Sciatic nerve (tissue), 2 donors: ENCODE data around the gene PIPOX. TPM values are rescaled to one million over a fixed set of nuclear protein-coding genes. Genes with fewer than 3 reads are reported as not detected.

ENCODE experiments used
- ATAC-seq: fragments of 200-7000 bp; cut with Tn5 transposase; one replicate; pipeline ENCODE4 v1.9.1; 2020; ENCODE audit warnings: mild to moderate bottlenecking, moderate library complexity
- DNase-seq: peaks from one replicate; pipeline ENCODE4 v3.0.0-alpha.2; 2020; ENCODE audit warnings: low spot score
- intact Hi-C: fragments of 100-400 bp; cut with DNase I; formaldehyde crosslinking; loops from one replicate; pipeline ENCODE4 v1.14.2; 2022
- total RNA-seq: library from RNA; stranded (reverse); fragmentation: NEBNext Ultra II Directional; extraction: Animal tissue kit (Norgen Biotek cat#: 25700); gene quantifications from one replicate; pipeline ENCODE4 v1.2.1, GENCODE V29; 2021
- donor health status: DM: no; HTN: no; CAD: no.
- donor health status: DM: no; HTN: no; CAD: no.

PIPOX gene
- total RNA-seq, 1 donor from 2014 or later, result 1.5 TPM

DNA sequence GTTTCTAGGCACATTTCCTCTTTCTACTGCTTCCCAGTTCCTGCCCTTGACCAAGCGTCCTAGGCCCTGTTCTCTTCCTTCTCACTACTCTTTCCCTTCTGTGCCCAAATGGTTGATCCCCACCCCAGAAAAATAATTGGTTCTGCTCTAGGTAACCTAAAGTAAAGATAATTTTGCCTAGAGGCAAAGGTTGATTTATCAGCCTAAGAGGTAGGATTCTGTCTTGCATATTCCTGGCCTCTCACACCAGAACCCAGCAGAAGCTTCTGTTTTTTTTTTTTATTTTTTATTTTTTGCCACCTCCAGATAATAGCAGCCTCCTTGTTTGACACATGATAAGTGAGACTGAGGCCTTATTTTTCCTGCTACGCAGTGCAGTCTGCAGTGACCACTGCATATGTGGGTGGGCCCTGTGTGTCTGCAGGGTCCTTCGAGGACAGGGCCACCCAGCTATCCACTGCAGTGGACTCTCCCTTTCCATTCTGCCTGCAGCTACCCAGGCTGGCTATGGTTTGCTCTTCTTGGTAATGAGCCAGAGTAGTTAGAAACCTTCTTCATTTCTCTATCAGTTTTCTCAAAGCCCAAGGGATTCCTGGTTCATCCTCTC is 701 bp downstream of the PIPOX start:
- intact Hi-C loops, result no loop called here
- ATAC-seq, result no peak
- no peak for DNase-seq

DNA sequence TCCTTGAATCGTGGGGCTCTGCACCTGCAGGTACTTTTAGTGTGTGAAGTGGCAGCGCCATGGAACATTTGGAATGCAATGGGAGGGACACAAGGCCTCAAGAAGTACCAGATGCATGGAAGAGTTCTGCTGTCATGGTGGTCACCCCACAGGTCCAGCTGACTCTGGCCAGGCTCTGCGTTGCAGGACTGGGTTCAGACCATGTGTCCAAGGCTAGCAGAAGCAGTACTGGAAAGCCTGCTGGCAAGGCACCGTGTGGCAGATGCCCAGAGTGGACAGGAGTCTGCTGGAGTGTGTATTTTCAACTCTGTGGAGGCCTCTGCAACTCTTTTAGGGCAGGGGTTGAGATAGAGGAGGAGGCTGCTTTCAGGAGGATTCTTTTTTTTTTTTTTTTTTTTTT is 2.1 kb downstream of the PIPOX start:
- intact Hi-C loops, result no loop called here
- DNase-seq, result no peak
- no peak for ATAC-seq

DNA sequence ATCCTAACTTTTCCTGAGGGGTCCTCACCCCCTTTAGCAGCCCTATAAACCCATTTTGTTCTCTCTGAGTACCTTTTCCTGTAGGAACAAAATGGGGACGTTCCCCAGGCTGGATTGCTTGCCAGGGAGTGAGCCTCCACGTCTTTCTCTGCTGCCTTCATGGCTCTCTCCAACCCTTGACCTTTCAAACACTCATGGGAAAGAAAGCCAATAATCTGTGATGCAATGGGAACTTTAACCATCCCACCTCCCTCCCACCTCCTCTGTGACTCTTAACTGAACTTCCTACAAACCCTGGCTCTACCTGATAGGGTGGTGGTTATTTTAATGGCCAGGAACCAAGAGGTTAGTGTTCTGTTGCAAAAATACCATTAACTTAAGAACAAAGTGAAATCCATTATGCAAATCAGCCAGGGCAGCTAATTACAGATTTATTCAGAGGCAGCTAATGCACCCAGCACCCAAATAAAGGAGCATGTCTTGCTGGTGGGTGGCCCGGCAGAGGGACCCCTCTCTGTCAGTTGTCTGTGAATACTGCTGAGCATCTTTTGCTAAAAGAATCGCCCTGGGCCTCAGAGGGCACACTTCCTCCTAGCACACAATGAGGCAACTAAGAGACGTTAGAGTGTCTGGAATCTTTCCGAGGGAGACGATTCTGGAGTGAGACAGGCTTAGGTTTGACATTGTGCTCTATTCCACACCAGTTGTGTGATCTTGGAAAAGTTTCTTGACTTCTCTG is 3.0 kb downstream of the PIPOX start:
- ATAC-seq, result no peak
- no peak for DNase-seq
- intact Hi-C loops, result no loop called here

DNA sequence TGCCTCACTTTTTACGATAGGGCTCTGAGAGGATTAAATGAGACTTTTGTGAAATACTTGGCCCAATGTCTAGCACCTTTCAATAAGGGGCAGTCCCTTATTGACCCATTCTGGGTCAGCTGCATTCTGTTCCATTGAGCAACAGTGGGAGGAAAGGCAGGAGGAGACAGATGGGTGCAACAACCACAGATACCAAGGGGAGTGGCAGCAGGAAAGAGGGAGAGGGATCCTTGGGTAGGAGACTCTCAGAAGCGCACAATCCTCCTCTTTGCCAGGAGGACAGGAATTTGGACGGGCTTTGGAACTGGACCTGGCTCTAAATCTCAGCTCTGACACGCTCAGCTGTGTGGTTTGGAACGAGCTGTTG is 3.5 kb downstream of the PIPOX start:
- DNase-seq (no peak), ATAC-seq (no peak)
- intact Hi-C loops, result no loop called here

DNA sequence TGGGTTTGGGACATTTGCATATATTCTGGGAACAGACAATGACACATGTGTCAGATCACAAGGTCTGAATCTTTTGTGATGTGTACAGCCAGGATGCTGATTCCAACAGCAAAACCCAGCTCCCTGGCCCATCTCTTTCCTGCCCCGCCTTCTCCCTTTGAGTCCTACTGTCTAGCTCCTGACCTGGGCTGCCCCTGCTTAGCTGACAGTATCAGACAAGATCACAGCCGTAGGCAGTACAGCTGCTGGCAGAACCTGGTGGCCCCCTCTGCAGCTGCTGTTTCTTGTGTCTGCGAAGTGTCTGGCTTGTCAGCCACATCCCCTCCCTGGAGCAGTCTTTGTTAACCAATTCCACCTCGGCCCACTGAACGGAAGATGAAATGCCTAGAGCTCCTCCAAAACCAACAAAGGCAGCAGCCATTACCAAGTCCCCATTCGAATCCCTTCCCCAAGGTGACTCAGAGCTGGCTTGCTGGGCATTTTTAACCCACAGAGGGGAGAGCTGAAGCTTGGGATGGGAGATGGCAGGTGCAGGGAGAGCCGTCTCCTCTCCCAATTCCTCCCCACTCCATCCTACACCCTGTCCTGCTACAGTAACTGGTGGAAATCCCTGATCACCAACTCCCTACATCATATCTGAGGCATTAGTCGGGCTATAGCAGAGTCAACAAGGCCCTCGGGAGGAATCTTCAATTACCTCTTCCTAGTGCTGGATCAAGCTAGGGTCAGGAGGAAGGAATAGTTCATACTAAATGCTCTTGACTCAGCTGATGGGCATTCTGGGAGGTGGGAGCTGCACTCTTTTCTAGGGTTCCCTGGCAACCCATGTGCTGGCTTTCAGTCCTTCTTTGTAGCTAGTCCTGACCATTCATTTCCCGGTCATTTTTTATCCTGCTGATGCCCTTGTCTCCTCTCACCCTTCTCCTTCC is 5.8 kb downstream of the PIPOX start:
- intact Hi-C loops, result no loop called here
- ATAC-seq, result no peak
- DNase-seq, result no peak

DNA sequence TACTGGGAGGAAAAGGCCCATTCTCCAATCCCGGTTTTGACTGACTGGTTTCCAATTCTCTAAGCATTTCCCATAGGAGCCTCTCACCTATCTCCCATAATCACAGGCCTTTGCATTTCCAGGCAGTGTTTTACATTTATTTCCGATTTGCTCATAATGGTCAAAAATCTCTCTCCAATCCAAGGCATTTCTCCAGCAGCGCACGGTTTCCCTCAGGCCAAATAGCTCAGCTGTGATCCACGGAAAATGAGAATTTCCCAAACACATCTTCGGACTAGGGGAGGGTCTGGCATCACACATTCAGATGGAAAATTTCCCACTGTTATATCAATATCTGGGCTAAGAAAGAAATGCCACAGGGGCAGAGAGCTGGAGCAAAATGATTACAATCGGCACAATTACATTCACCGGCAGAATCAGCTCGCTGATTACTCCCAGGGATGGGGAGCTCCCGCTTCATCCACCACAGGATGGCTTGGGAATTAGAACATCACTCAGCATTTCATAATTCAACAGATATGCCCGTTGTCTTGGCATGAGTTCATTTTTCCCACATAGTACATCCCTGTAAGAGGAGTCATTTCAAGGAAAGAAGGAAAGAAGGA is 6.7 kb downstream of the PIPOX start:
- intact Hi-C loops, result no loop called here
- DNase-seq (no peak), ATAC-seq (no peak)

DNA sequence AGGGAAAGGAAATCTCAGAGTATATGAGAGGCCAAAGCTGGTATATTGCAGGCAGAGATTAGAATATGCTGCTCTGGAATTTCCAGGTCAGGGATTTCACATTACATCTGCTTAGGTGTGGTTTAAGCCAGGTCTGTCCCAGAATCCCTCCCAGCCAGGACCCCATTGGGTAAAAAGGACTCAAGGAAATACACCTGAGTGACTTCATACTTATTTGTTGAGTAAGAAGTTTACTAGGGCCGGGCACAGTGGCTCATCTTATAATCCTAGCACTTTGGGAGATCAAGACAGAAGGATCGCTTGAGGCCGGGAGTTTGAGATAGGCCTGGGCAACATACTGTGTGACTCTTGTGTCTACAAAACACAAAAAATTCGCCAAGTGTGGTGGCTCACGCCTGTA is 7.2 kb downstream of the PIPOX start:
- intact Hi-C loops, result no loop called here
- DNase-seq, result no peak
- ATAC-seq, result no peak

DNA sequence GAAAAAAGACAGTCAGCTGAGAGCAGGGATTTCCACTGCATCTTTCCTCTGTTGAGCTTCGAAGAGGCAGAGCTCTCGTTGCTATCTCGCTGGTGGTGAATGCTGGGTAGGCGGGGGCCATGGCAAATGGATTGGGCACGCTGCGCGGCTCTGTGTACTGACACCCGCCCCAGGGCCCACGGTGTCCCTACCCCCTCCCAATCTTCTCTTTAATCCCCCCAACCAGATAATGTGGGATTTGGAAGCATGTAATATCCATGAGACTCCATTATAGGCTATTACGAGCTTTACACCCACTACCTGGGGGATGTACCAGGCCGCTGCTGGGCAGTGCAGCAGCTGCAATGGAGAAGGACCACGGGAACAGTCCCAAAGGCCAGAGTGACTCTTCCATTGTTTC is 8.3 kb downstream of the PIPOX start:
- ATAC-seq (no peak), DNase-seq (no peak)
- intact Hi-C loops, result no loop called here

DNA sequence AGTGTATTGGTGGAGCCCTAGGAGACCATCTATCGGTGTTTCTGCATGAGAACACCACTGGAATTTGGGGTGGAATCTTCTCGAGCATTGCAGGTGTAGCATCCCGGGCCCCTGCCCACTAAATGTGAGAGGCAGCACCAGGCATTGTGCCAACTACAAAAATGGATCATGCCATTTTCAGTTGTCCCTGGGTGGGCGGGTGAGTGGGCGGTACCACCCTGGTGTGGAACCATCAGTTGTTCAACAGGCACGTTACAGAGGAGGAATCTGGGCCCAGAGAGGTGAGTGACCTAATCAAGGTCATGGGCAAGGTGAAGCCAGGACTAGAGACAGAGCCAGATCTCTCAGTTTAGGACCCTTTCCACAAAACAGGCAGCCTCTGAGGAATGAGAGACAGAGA is 8.8 kb downstream of the PIPOX start:
- no peak for ATAC-seq
- intact Hi-C loops, result no loop called here
- no peak for DNase-seq

DNA sequence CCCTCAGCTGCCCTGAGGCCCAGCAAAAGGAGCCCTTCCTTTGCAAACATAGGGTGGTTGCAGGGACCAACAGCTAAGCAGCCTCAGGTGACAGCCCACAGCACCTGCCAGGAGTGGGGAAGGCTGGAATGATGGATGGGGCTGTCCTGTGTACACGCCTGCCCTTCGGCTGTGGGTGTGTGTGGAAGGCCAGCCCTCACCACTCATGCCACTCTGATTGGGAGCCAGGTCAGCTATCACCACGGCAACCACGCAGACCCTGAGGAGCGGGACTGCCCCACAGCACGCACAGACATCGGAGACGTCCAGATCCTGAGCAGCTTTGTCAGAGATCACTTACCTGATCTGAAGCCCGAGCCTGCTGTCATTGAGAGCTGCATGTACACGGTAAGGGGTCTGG is 11.9 kb downstream of the PIPOX start:
- DNase-seq, result no peak
- intact Hi-C loops, result no loop called here
- ATAC-seq, result no peak

DNA sequence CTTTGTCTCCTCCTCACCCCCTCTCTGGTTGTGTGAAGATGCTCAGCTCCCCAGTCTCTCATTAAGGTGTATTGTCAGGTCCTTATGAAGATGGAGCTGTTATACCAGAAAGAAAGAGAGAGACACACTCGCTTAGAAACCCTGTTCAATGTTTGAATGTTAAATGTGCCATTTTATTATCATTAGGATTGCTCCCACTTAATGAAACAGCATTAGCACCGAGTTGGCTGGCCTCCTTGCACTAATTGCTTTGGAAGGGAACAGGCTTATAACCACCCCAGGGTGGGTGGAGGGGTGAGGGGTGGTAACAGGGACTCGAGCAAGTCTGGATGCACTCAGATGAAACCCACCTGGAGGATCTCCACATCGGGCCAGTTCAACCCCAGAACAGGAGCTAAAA is 14.4 kb downstream of the PIPOX start:
- no peak for ATAC-seq
- DNase-seq, result no peak
- intact Hi-C loops, result no loop called here

DNA sequence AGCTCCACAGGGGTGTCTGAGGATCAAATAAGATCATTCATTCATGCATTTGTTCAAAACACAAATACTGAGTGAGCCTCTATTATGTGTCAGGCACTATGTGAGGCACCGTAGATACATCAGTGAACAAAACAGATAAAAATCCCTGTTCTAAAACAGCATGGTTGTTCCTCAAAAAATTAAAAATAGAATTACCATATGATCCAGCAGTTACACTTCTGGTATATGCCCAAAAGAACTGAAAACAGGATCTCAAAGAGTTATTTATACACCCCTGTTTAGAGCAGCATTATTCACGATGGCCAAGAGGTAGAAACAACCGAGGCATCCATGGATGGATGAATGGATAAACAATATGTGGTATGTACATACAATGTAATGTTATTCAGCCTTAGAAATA is 15.4 kb downstream of the PIPOX start:
- ATAC-seq (no peak), DNase-seq (no peak)
- intact Hi-C loops, result no loop called here

DNA sequence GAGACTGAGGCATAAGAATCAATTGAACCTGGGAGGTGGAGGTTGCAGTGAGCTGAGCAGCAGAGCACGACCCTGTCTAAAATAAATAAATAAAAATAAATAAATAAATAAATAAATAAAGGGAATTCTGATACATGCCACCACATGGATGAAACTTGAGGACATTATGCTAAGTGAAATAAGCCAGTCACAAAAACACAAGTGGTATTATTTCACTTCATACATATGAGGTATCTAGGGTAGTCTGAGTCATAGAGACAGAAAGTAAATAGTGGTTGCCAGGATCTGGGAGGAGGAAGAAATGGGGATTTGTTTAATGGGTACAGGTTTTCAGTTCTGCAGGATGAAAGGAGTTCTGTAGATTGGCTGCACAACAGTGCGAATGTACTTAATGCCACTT is 16.3 kb downstream of the PIPOX start:
- intact Hi-C loops, result no loop called here
- no peak for ATAC-seq

DNA sequence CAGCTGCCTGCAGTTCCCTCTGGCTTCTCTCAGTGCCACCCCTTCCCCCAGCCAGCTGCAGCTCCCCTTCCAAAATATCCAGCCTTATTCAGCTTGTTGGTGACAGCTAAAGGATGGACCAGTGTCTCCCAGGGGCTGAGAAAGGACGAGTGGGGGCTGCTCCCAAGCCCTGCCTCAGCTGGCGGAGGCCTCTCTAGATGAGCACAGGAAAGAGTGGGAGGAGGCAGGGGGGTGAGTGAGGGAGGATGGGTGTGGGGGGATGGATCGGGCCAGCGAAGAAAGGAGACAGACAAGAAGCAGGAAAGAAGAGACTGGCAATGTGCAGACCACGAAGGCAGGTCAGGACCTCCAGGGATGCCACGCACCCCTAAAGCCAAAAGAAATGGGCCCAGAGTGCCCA is 17.5 kb downstream of the PIPOX start:
- intact Hi-C loops, result no loop called here
- no peak for ATAC-seq
- no peak for DNase-seq

More for the DNA sequence above, 16.3 kb downstream of the PIPOX start:
- no peak for DNase-seq

DNA sequence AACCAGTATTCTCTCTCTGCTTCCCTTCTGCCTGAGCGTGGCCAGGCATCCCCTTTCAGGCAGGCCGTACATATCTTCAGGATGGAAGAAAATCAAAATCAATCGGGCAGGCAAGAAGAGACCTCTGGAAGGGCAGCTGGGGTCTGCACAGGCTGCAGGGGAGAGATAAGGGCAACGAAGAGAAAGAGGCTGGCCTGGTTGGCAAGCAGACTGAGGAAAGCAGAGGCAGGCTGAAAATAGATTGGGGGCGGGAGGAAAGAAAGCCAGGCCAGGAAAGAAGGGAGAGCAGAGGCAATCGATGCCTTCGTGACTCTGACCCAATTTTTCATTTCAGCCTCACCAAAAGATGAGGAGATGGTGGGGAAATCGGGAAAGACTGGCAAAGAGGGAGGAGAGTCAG is 18.1 kb downstream of the PIPOX start:
- DNase-seq, result no peak
- ATAC-seq, result no peak
- intact Hi-C loops, result no loop called here

DNA sequence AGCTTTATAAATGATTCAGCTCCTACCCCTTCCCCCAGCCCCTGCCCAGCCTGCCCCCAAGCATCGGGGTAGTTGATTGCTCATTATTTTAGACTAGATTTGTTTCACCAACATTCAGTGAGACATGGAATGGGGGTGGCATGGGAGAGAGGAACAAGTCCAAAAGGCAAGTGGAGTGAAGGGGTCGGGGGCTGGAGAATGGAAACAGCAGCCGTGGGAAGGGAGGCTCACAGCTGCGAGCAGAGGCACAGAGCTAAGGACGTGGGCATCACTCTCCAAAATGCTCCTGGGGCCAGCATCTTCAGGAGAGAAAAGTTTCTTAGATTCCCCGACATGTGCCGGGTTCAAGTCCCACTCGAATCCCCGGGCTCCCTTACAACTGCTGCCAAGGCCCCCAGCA is 19.3 kb downstream of the PIPOX start:
- ATAC-seq, result no peak
- intact Hi-C loops, result no loop called here
- DNase-seq, result no peak

DNA sequence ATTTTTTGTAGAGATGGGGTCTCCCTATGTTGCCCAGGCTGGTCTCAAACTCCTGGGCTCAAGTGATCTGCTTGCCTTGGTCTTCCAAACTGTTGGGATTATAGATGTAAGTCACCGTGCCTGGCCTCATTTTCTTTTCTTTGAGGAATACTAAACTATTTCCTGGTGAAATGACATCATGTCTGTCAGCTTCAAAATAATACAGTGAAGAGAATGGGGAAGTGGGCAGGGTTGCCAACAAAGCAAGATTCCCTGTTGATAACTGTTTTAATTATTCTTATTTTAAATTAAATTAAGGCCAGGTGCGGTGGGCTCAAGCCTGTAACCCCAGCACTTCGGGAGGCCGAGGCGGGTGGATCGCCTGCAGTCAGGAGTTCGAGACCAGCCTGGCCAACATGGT is 21.1 kb downstream of the PIPOX start:
- DNase-seq (no peak), ATAC-seq (no peak)
- intact Hi-C loops, result no loop called here

DNA sequence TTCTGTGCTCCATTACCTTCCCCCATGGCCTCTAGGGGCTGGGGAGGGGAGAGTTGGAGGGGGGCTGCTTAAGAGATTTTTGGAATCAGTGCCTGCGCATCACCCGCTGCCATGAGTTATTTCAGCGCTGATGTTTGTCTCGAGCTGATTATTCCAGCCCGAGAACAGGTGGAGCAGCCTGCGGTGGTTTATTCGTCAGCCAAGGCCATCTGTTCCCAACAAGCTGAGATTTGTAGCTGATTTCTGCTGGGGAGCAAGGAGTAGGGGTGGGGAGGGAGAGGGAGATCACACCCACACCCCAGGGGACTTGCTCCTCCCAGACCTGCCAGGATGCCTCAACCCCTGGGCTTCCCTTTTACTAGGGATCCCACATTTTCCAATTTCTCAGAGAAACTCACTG is 23.1 kb downstream of the PIPOX start:
- DNase-seq, result no peak
- ATAC-seq, result no peak
- intact Hi-C loops, result no loop called here

DNA sequence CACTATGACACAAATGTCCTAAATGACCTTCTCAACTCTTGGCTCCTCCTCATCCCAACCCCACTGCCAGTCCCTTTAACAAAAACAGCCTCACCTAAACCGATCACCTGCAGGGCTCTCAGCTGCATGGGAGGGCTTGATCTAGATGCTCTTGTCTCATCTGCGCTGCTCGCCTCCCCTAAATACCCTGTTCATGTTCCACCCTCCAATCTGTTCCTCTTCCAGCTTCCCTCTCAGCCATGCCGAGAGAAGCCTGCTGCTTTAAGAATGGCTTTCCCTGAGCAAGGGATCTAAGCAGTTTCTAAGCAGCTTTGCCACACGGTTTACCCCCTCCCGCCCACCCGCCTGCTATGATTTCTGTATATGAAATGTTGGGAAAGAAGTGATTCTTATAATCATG is 23.7 kb downstream of the PIPOX start:
- intact Hi-C loops, result no loop called here
- DNase-seq (no peak), ATAC-seq (no peak)

DNA sequence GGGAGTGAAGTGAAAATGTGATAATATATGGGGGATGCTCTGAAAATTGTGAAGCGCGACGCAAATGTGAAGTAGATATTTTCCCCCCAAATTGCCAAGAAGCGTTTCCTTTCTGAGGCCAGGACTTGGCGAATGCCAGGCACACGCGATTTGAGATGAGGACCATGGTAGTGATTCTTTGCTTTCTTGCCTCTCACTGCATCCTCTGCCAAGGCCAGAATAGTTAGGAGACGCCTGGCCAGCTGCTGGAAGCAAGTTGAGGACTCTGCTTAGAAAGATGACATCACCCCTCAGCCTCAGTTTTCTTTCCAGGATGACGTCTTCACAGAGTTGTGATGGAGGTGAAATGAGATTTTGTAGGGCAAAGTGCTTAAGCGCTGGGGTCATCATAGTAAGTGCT is 25.9 kb downstream of the PIPOX start:
- no peak for DNase-seq
- no peak for ATAC-seq
- intact Hi-C loops, result no loop called here
